Fibroblast of the aortic adventitia (primary cell): Measurements from ENCODE around the gene NXN. TPM values are rescaled to one million over a fixed set of nuclear protein-coding genes. Genes with fewer than 3 reads are reported as not detected.
"Not testable (repeated sequence)": the region's sequence is repeated elsewhere in the genome, so short reads cannot be mapped to it uniquely, and the experiment has no call there.

Experiments used
- DNase-seq: peaks from one replicate; pipeline ENCODE4 v3.0.0-alpha.2; 2010; ENCODE audit warnings: low read depth
- H3K4me3 ChIP-seq: 2 replicates; pipeline ENCODE4 v1.5.1; 2011; ENCODE audit warnings: low read depth, mild to moderate bottlenecking, control low read depth, low read length, moderate library complexity
- CTCF ChIP-seq: IDR thresholded peaks from 2 replicates; pipeline ENCODE4 v1.5.1; 2011; ENCODE audit warnings: mild to moderate bottlenecking, low read length, control low read depth, inconsistent platforms; ENCODE audit not compliant: insufficient read depth
- total RNA-seq: library from RNA; depleted of rRNA; stranded (reverse); fragments of >200 nt; gene quantifications from 2 replicates; pipeline ENCODE4 v1.2.3, GENCODE V29; 2012; ENCODE audit warnings: low replicate concordance

The NXN gene
- total RNA-seq, 1 donor, result 18.1 TPM

- TF ChIP-seq CTCF, result no peak
- no peak for DNase-seq
- H3K4me3 ChIP-seq, result no peak overlapping the region
Observed at GRCh38 chr17:812638-813204, 166.9 kb downstream of the NXN start.

GRCh38 chr17:811051-811784 is 168.4 kb downstream of the NXN start:
- no peak overlapping the region for H3K4me3 ChIP-seq
- no peak for DNase-seq
- TF ChIP-seq CTCF, result no peak

DNA sequence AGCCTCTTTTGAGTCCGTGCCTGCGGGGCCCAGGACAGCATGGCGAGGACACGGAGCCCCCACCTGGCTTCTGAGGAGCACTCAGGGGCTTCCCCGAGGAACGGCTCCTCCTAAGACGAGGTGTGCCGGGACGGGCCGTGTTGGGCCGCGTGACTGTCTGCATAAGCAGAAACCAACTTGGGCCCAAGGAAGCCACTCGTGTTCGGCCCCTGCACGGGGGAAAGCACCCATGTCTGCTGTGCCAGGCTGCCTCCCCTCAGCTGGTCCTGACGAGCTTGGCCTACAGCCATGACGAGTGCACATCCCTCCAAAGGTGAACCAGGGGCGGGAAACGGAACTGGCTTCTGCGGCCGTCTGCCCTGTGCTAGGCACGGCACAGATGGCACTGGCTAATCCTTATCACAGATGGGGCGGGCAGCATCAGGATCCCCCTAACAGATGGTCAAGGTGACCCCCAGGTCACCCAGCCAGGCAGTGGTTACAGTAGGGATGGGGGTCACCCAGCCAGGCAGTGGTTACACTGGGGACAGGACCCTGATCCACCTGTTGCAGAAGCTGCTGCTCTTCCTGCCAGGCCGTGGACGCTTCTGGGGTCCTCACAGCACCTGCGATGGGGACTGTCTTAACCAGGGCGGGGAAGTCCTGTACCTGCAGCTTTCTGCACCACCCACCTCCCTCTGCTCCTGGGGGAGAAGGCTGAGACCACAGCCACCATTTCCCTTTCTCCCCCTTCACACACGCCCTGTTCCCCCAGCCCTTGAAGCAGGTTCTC is 171.9 kb downstream of the NXN start:
- TF ChIP-seq CTCF, result no peak
- no peak overlapping the region for H3K4me3 ChIP-seq
- DNase-seq, result no peak

- no peak for DNase-seq
- no peak overlapping the region for H3K4me3 ChIP-seq
- no peak for TF ChIP-seq CTCF
Observed at GRCh38 chr17:806781-807522, 172.6 kb downstream of the NXN start.

DNA sequence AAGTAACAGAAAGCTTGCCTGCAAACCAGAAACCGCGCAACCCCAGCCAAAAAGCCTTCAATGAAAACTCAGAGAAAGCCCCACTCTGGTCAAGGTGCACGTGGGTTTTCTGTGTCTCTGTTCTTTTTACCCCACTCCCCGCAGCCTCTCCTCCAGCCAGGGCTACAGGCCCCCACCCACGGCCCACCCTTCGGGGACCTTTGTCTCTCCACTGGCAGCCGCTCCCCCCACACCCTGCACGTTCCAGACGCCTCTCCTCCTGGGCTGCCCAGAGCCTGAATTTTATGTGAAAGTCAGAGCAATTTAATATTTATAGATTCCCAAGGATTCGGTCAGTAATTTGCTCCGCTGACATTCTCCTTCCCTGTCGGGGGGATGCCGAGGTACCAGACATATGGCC is 173.2 kb downstream of the NXN start:
- no peak overlapping the region for H3K4me3 ChIP-seq
- no peak for DNase-seq
- no peak for TF ChIP-seq CTCF

- DNase-seq, H3K4me3 ChIP-seq: not testable (repeated sequence)
Observed at GRCh38 chr17:805886-806285, 173.7 kb downstream of the NXN start.
